Breast epithelium (tissue), 3 donors: Measurements from ENCODE around the gene MME.

ENCODE experiments used
- POLR2AphosphoS5 ChIP-seq, 3 donors: sonication (generic); formaldehyde crosslinking; IDR thresholded peaks; one replicate each; pipeline ENCODE4 v1.6.1; 2017; ENCODE audit warnings: antibody characterized with exemption in 3 of 3
- TF ChIP-seq, protein P1 (sequence below), 3 donors: fragments of 450-650 bp; IDR thresholded peaks; one replicate each; pipeline ENCODE4 v1.5.1; 2016 to 2017; ENCODE audit warnings: antibody characterized with exemption in 3 of 3, mild to moderate bottlenecking in 3 of 3, moderate library complexity in 3 of 3

DNA sequence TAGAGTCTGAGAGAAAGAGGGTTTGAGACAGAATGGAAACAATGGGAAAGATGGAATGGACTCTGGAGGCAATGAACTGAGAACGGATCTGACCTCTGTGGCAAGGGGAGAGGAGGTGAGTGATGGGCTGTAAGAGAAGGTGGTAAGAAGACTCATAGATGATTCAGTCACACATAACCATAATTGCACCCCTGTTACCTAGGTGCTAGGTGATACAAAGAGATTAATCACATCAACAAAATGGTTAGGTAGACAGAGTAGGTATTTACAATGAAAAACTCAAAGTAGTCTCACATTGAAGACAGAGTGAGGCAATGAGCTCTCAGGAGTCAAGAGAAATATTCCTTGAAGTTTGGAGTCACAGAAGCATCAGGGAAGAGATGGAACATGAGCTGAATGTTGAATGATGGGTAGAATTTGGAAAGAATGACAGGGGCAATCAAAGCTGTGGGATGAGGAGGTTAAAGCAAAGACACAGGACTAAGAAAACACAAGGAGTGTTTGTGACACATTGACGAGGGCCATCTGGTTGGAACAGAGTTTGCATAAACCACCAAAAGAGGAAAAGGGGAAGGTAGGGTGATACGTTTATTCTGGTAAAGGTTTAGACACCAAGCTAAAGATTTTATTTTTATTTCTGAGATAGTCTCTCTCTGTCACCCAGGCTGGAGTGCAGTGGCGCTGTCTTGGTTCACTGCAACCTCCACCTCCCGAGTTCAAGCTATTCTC lies 32.7 kb downstream of the MME start:
- TF ChIP-seq, protein P1, sequence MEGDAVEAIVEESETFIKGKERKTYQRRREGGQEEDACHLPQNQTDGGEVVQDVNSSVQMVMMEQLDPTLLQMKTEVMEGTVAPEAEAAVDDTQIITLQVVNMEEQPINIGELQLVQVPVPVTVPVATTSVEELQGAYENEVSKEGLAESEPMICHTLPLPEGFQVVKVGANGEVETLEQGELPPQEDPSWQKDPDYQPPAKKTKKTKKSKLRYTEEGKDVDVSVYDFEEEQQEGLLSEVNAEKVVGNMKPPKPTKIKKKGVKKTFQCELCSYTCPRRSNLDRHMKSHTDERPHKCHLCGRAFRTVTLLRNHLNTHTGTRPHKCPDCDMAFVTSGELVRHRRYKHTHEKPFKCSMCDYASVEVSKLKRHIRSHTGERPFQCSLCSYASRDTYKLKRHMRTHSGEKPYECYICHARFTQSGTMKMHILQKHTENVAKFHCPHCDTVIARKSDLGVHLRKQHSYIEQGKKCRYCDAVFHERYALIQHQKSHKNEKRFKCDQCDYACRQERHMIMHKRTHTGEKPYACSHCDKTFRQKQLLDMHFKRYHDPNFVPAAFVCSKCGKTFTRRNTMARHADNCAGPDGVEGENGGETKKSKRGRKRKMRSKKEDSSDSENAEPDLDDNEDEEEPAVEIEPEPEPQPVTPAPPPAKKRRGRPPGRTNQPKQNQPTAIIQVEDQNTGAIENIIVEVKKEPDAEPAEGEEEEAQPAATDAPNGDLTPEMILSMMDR (IDR thresholded peaks at IDR 0.05) = no peak
- no peak for TF ChIP-seq POLR2AphosphoS5 (IDR thresholded peaks at IDR 0.05)
